GM12801 (cell line): ENCODE data around the gene CTCFL.

Source experiments
- CTCF ChIP-seq: IDR thresholded peaks from one replicate; pipeline ENCODE4 v1.5.1; 2011; ENCODE audit warnings: control low read depth; ENCODE audit not compliant: insufficient read length; ENCODE audit errors: extremely low read depth

CTCFL gene

GRCh38 chr20:57528148-57528547 lies 3.2 kb upstream of the CTCFL start:
- no peak for TF ChIP-seq CTCF

- TF ChIP-seq CTCF = no peak
These were observed 2.8 kb upstream of the CTCFL start for GRCh38 chr20:57527728-57528127.

- no peak for TF ChIP-seq CTCF
These were observed 2.0 kb upstream of the CTCFL start for GRCh38 chr20:57526885-57527460.

- TF ChIP-seq CTCF = no peak
These were observed 1.3 kb upstream of the CTCFL start for GRCh38 chr20:57526087-57526884.

GRCh38 chr20:57525328-57526086 lies 567 bp upstream of the CTCFL start:
- TF ChIP-seq CTCF = no peak

- no peak for TF ChIP-seq CTCF
These were observed 1.2 kb downstream of the CTCFL start for GRCh38 chr20:57523782-57524181.

GRCh38 chr20:57522380-57523140 lies 2.4 kb downstream of the CTCFL start:
- TF ChIP-seq CTCF = no peak
